IMR-90 (cell line): ENCODE results near the gene HRC. TPM values are rescaled to one million over a fixed set of nuclear protein-coding genes. Genes with fewer than 3 reads are reported as not detected.
A peak's percentile ranks its signal among the peaks of the same experiment; 100 is the strongest.
"Not testable (repeated sequence)": the region's sequence is repeated elsewhere in the genome, so short reads cannot be mapped to it uniquely, and the experiment has no call there.

Source experiments
- ATAC-seq: fragments of 200-7000 bp; cut with Tn5 transposase; 2 replicates; pipeline ENCODE4 v1.9.1; 2020; ENCODE audit warnings: low read depth, mild to moderate bottlenecking, moderate library complexity
- BruUV-seq: library from RNA; stranded (reverse); fragments of 400-500 nt; replicated peaks from 2 replicates; lab custom pipeline; 2021; lab: Mats Ljungman, UMichigan
- CTCF ChIA-PET: fragments of 300-600 bp; formaldehyde crosslinking; extraction: SDS; loops from one replicate; lab custom pipeline; 2021; ENCODE audit warnings: antibody characterized with exemption; lab: Yijun Ruan, JAX
- POLR2A ChIA-PET: fragments of 300-600 bp; sonication (Branson Sonifier 250); formaldehyde crosslinking; loops from one replicate; lab custom pipeline; 2022; ENCODE audit warnings: antibody characterized with exemption; ENCODE audit not compliant: unreplicated experiment; lab: Charles Lee
- DNase-seq: peaks from one replicate; pipeline ENCODE4 v3.0.0; 2013
- H2AFZ ChIP-seq: replicated peaks from 2 replicates; pipeline ENCODE3; 2013; ENCODE audit warnings: low read length, mild to moderate bottlenecking; ENCODE audit not compliant: poor library complexity
- H2AK5ac ChIP-seq: 2 replicates; pipeline ENCODE4 v1.6.1; 2013; ENCODE audit warnings: low read depth, low read length, inconsistent platforms
- H2AK9ac ChIP-seq: replicated peaks from 2 replicates; pipeline ENCODE3; 2013; ENCODE audit warnings: mild to moderate bottlenecking, low read depth, low read length, moderate library complexity; ENCODE audit not compliant: poor library complexity
- H2BK120ac ChIP-seq: 2 replicates; pipeline ENCODE4 v1.6.1; 2013; ENCODE audit warnings: low read depth, low read length, inconsistent platforms
- H2BK15ac ChIP-seq: 3 replicates; pipeline ENCODE4 v1.6.1; 2013; ENCODE audit warnings: low read depth, low read length, inconsistent platforms
- H2BK20ac ChIP-seq: 2 replicates; pipeline ENCODE4 v1.6.1; 2013; ENCODE audit warnings: low read depth, mild to moderate bottlenecking, inconsistent platforms, low read length, moderate library complexity
- H2BK5ac ChIP-seq: 2 replicates; pipeline ENCODE4 v1.6.1; 2013; ENCODE audit warnings: mild to moderate bottlenecking, low read depth, low read length, inconsistent platforms; ENCODE audit not compliant: poor library complexity, severe bottlenecking
- H3K14ac ChIP-seq: replicated peaks from 2 replicates; pipeline ENCODE4 v1.6.1; 2013; ENCODE audit warnings: low read depth, low read length, inconsistent platforms
- H3K18ac ChIP-seq: 2 replicates; pipeline ENCODE4 v1.6.1; 2013; ENCODE audit warnings: low read depth, low read length, control low read depth
- H3K23ac ChIP-seq: 2 replicates; pipeline ENCODE4 v1.6.1; 2013; ENCODE audit warnings: low read depth, low read length, inconsistent platforms
- H3K27ac ChIP-seq: 2 replicates; pipeline ENCODE4 v1.5.1; 2013; ENCODE audit warnings: mild to moderate bottlenecking, control low read depth, low read length; ENCODE audit not compliant: insufficient read depth
- H3K27me3 ChIP-seq: 2 replicates; pipeline ENCODE4 v1.6.1; 2013; ENCODE audit warnings: low read length; ENCODE audit not compliant: control insufficient read depth, insufficient read depth
- H3K36me3 ChIP-seq: 2 replicates; pipeline ENCODE4 v1.6.1; 2013; ENCODE audit warnings: low read length, mixed read lengths; ENCODE audit not compliant: control insufficient read depth, insufficient read depth
- H3K4ac ChIP-seq: 2 replicates; pipeline ENCODE4 v1.6.1; 2013; ENCODE audit warnings: low read depth, low read length, inconsistent platforms
- H3K4me1 ChIP-seq: 2 replicates; pipeline ENCODE4 v1.6.1; 2013; ENCODE audit warnings: low read length, mixed read lengths; ENCODE audit not compliant: control insufficient read depth, insufficient read depth
- H3K4me2 ChIP-seq: 2 replicates; pipeline ENCODE4 v1.6.1; 2013; ENCODE audit warnings: low read depth, mild to moderate bottlenecking, control low read depth, low read length, moderate library complexity
- H3K4me3 ChIP-seq: 2 replicates; pipeline ENCODE4 v1.5.1; 2013; ENCODE audit warnings: low read depth, mild to moderate bottlenecking, control low read depth, low read length, moderate library complexity; ENCODE audit not compliant: insufficient read depth
- H3K56ac ChIP-seq: 2 replicates; pipeline ENCODE4 v1.6.1; 2013; ENCODE audit warnings: low read length, inconsistent platforms; ENCODE audit not compliant: insufficient read depth; ENCODE audit errors: extremely low read depth
- H3K79me1 ChIP-seq, 2 experiments: 2 replicates each; pipeline ENCODE4 v1.6.1; 2013; ENCODE audit warnings: low read length in 2 of 2, inconsistent platforms in 1 of 2, low read depth in 1 of 2
- H3K9ac ChIP-seq: 2 replicates; pipeline ENCODE4 v1.6.1; 2013; ENCODE audit warnings: low read depth, low read length, control low read depth
- H3K9me1 ChIP-seq: 2 replicates; pipeline ENCODE4 v1.6.1; 2013; ENCODE audit warnings: low read length, inconsistent platforms; ENCODE audit not compliant: insufficient read depth
- H3K9me3 ChIP-seq: 2 replicates; pipeline ENCODE4 v1.6.1; 2013; ENCODE audit warnings: low read length; ENCODE audit not compliant: control insufficient read depth, insufficient read depth
- H4K20me1 ChIP-seq: 2 replicates; pipeline ENCODE4 v1.6.1; 2013; ENCODE audit warnings: low read length, inconsistent platforms; ENCODE audit not compliant: insufficient read depth
- H4K5ac ChIP-seq: 2 replicates; pipeline ENCODE4 v1.6.1; 2013; ENCODE audit warnings: mild to moderate bottlenecking, low read depth, low read length, control low read depth
- H4K8ac ChIP-seq, 2 experiments: 2 replicates each; pipeline ENCODE4 v1.6.1; 2013; ENCODE audit warnings: low read depth in 2 of 2, low read length in 2 of 2, control low read depth in 1 of 2, inconsistent platforms in 1 of 2
- H4K91ac ChIP-seq: 2 replicates; pipeline ENCODE4 v1.6.1; 2013; ENCODE audit warnings: low read depth, low read length, inconsistent platforms; ENCODE audit not compliant: insufficient read depth
- WGBS, 2 experiments: methylation state at CpG; one replicate each; pipeline versions ENCODE4 v1.1.5 to v1.1.7; 2013; ENCODE audit warnings: missing lambda C conversion rate in 2 of 2; ENCODE audit not compliant: insufficient read length in 1 of 2; ENCODE audit errors: extremely low coverage in 2 of 2; 5-methylcytosine and 5-hydroxymethylcytosine counted together
- dilution Hi-C: fragments of 300-500 bp; cut with HindIII; formaldehyde crosslinking; loops from one replicate; pipeline ENCODE4 v1.14.3; 2018; ENCODE audit warnings: low sequenced_read_pairs; ENCODE audit not compliant: unreplicated experiment
- in situ Hi-C: fragments of 300-500 bp; cut with MboI; formaldehyde crosslinking; loops from 3 replicates; pipeline ENCODE4 v1.14.3; 2019; ENCODE audit warnings: low sequenced_read_pairs, inconsistent platforms, mixed read lengths
- intact Hi-C: fragments of 100-400 bp; cut with micrococcal nuclease; formaldehyde crosslinking; loops from 2 replicates; pipeline ENCODE4 v1.10.0; 2022
- polyA plus RNA-seq, 3 experiments: library from polyadenylated mRNA; depleted of rRNA; stranded (reverse); fragments of >200 nt; gene quantifications; 2 replicates each; pipeline ENCODE4 v1.2.3, GENCODE V29; 2012; ENCODE audit warnings: low replicate concordance in 1 of 3
- total RNA-seq: library from RNA; depleted of rRNA; stranded (reverse); fragments of >200 nt; gene quantifications from 2 replicates; pipeline ENCODE4 v1.2.3, GENCODE V29; 2012

The HRC gene
- total and polyA plus RNA-seq, 2 of the 4 experiments (the other 2 are of a cell fraction) = 0.03 TPM; not detected in 1

GRCh38 chr19:49182010-49182847, 27.0 kb upstream of the HRC start:
- BruUV-seq, intact Hi-C loops: not testable (repeated sequence)
- 91% methylated on average over 8 of the region's 20 CpGs; no CpG with 5 or more reads in 1 of the 2 experiments for WGBS, 2 experiments

More at GRCh38 chr19:49182010-49182847, 27.0 kb upstream of the HRC start:
- H3K56ac ChIP-seq, H2BK15ac ChIP-seq, H2AK9ac ChIP-seq, H3K9me1 ChIP-seq, dilution Hi-C loops, H4K91ac ChIP-seq, H3K27me3 ChIP-seq, H4K8ac ChIP-seq, in situ Hi-C loops, H3K14ac ChIP-seq, H4K20me1 ChIP-seq, H3K27ac ChIP-seq, H3K18ac ChIP-seq, H3K4me3 ChIP-seq, H3K4me1 ChIP-seq, H3K9ac ChIP-seq, H3K23ac ChIP-seq, H4K5ac ChIP-seq, H3K4ac ChIP-seq, POLR2A ChIA-PET, DNase-seq, ATAC-seq, H2AFZ ChIP-seq, H2AK5ac ChIP-seq, H2BK20ac ChIP-seq, H3K9me3 ChIP-seq, H2BK120ac ChIP-seq, H3K4me2 ChIP-seq, H3K79me1 ChIP-seq: not testable (repeated sequence)
- CTCF ChIA-PET = interaction anchor here (0.7 kb wide), 1 partner anchor 16 kb away, joined by 3 read pairs; no protein-coding TSS in a partner anchor
- Histone ChIP-seq H3K36me3 (peaks cover 24% of the 10 kb centered on the region), H2BK5ac (peak overlapping the region; percentile 19)
